Psoas muscle (tissue), 8 donors: ENCODE data around the gene CPNE2. TPM values are rescaled to one million over a fixed set of nuclear protein-coding genes. Genes with fewer than 3 reads are reported as not detected.
A peak's percentile ranks its signal among the peaks of the same experiment; 100 is the strongest.

Experiments
- ATAC-seq, 4 donors: fragments of 200-7000 bp; cut with Tn5 transposase; one replicate each; pipeline ENCODE4 v1.9.1; 2020; ENCODE audit warnings: moderate library complexity in 3 of 4, mild to moderate bottlenecking in 2 of 4
- DNase-seq, 2 donors: peaks; one replicate each; pipeline ENCODE4 v3.0.0-alpha.2; 2020
- H3K27ac ChIP-seq: fragments of 200-600 bp; one replicate; pipeline ENCODE4 v1.8.0; 2022
- H3K27me3 ChIP-seq, 3 donors: fragments of 200-600 bp in 1 of 3; one replicate each; pipeline versions ENCODE4 v1.6.1 to v1.8.0; 2013 to 2022; ENCODE audit warnings: low read length in 2 of 3, mild to moderate bottlenecking in 2 of 3, moderate library complexity in 1 of 3; ENCODE audit not compliant: insufficient read depth in 3 of 3
- H3K36me3 ChIP-seq, 2 donors: fragments of 200-600 bp in 1 of 2; one replicate each; pipeline versions ENCODE4 v1.6.1 to v1.8.0; 2013 to 2022; ENCODE audit warnings: low read depth in 1 of 2, mild to moderate bottlenecking in 1 of 2, moderate library complexity in 1 of 2; ENCODE audit not compliant: insufficient read depth in 1 of 2
- H3K4me1 ChIP-seq: fragments of 200-600 bp; one replicate; pipeline ENCODE4 v1.8.0; 2022
- H3K4me3 ChIP-seq: fragments of 200-600 bp; one replicate; pipeline ENCODE4 v1.8.0; 2022; ENCODE audit warnings: mild to moderate bottlenecking
- H3K9me3 ChIP-seq: fragments of 200-600 bp; one replicate; pipeline ENCODE4 v1.8.0; 2022
- WGBS, 3 donors: extraction: QIAGEN DNeasy Blood & Tissue Kit; methylation state at CpG; one replicate each; pipeline versions ENCODE4 v1.1.6 to v1.1.7; 2013; 5-methylcytosine and 5-hydroxymethylcytosine counted together
- intact Hi-C, 2 donors: fragments of 100-400 bp; cut with DNase I; formaldehyde crosslinking; loops; one replicate each; pipeline versions ENCODE4 v1.11.0 to v1.14.2; 2022
- polyA plus RNA-seq, 3 donors: library from polyadenylated mRNA; stranded (reverse); fragments of 200-250 nt; gene quantifications; one replicate each; pipeline ENCODE4 v1.2.3, GENCODE V29; 2013
- total RNA-seq, 4 donors: library from RNA; stranded (reverse); fragmentation: NEBNext Ultra II Directional in 2 of 4; extraction: Animal tissue kit (Norgen Biotek cat#: 25700) in 2 of 4; gene quantifications; one replicate each; pipeline versions ENCODE4 v1.2.1 to v1.2.4, GENCODE V29; 2021 to 2023
- TF ChIP-seq, protein P1 (sequence below): fragments of 200-600 bp; IDR thresholded peaks from one replicate; pipeline ENCODE4 v1.8.0; 2022; ENCODE audit warnings: antibody characterized with exemption
- donor health status: healthy with polysubstance abuse.
- donor health status: DM: no; HTN: no; CAD: no; lungs with moderate emphysema.
- donor health status: Bipolar disorder and iron deficiency.
- donor health status: healthy.
- donor health status: DM: yes; HTN: yes; CAD: no.
- donor health status: DM: no; HTN: no; CAD: no.
- donor health status: DM: no; HTN: no; CAD: no.
- donor health status: DM: yes; HTN: yes; CAD: no.

Gene CPNE2
- total and polyA plus RNA-seq, 7 donors, result 8.1 to 16.9 (median 12.4) TPM

DNA sequence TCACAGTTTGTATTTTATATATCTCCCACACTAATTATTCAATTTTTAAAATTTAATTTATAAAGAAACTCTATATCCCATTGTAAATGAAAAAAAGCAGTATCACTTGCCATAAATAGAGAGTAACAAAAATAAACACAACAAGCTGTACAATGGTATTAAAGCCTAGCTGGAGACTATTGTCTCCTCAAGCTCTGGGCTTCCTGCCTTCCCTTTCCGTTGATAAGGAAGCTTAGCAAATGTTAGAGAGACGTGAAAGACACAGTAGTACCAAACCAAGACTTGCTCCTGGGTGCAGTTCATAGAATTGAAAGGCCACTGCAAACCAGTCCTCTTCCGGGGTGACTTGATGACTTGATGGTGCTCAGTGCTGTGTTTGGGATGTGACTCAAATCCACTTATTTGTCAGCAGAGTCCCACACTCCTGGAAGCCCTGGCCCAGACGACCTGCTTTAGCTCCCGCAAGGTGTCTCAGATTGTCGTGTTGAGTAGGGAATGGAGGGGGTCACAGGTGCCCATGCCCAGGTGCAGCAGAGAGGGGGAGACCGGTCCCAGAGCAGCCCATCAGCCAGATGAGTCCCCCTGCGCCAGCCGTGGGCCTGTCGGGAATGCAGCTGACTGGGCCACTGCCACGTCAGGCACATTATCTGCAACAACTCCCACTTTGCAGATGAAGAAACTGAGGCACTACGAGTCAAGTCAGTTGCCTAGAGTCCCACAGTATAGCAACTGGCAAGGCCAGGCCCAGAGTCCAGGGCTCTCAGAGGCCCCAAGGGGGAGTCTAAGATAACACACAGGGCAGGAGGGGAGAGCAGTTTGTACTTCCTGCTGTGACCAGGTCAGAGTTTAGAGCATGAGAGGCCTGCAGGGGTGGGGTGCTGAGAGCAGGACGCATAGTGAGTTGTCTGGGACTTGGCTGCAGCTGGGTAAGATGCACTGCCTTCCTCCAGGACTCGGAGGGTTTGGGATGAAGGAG is 53.0 kb downstream of the CPNE2 start:
- Histone ChIP-seq H3K27ac (no peak overlapping the region), H3K4me3 (no peak overlapping the region), H3K27me3 (no peaks in the 10 kb centered on the region), H3K36me3 (peaks cover 0 to 11% of the 10 kb centered on the region in 2 donors), H3K9me3 (no peaks in the 10 kb centered on the region), H3K4me1 (peaks cover 21% of the 10 kb centered on the region)
- ATAC-seq (no peak), DNase-seq (no peak)
- WGBS, 3 donors, result 69 to 76% (median 72%) methylated on average over 13 to 14 of the region's 14 CpGs
- intact Hi-C loops, result loop anchor here in 1 of 2 donors (10.0 kb wide), 1 partner anchor 51 kb away; the partner anchor contains the start of gene CPNE2
- TF ChIP-seq, protein P1, sequence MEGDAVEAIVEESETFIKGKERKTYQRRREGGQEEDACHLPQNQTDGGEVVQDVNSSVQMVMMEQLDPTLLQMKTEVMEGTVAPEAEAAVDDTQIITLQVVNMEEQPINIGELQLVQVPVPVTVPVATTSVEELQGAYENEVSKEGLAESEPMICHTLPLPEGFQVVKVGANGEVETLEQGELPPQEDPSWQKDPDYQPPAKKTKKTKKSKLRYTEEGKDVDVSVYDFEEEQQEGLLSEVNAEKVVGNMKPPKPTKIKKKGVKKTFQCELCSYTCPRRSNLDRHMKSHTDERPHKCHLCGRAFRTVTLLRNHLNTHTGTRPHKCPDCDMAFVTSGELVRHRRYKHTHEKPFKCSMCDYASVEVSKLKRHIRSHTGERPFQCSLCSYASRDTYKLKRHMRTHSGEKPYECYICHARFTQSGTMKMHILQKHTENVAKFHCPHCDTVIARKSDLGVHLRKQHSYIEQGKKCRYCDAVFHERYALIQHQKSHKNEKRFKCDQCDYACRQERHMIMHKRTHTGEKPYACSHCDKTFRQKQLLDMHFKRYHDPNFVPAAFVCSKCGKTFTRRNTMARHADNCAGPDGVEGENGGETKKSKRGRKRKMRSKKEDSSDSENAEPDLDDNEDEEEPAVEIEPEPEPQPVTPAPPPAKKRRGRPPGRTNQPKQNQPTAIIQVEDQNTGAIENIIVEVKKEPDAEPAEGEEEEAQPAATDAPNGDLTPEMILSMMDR, result no peak

DNA sequence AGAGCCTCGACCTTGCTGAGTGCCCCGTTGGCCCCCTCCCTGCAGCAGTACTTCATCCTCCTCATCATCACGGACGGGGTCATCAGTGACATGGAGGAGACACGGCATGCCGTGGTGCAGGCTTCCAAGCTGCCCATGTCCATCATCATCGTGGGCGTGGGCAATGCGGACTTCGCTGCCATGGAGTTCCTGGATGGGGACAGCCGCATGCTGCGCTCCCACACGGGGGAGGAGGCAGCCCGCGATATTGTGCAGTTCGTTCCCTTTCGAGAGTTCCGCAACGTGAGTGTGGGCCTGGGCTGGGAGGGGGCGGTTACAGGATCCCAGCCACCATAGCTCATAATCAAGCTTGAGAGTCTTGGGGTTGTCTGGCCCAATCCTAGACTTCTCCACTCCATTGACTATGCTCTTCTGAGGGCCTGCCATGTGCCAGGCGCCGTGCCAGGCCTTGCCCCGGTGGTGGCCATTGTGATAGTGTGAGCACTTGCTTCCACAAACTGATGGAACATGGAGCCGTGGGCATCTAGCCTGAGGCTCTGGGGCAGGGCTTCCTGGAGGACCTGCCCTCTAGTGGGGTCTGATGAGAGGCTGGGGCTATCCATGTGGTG is 53.8 kb downstream of the CPNE2 start:
- ATAC-seq (no peak), DNase-seq (no peak)
- Histone ChIP-seq H3K9me3 (no peaks in the 10 kb centered on the region), H3K4me3 (no peak overlapping the region), H3K27ac (no peak overlapping the region), H3K36me3 (peaks cover 0 to 11% of the 10 kb centered on the region in 2 donors), H3K27me3 (no peaks in the 10 kb centered on the region), H3K4me1 (peaks cover 21% of the 10 kb centered on the region)
- intact Hi-C loops, result loop anchor here in 1 of 2 donors (10.0 kb wide), 1 partner anchor 51 kb away; the partner anchor contains the start of gene CPNE2
- WGBS, 3 donors, result 80 to 82% (median 82%) methylated on average over 23 to 24 of the region's 24 CpGs
- TF ChIP-seq, protein P1, result no peak

DNA sequence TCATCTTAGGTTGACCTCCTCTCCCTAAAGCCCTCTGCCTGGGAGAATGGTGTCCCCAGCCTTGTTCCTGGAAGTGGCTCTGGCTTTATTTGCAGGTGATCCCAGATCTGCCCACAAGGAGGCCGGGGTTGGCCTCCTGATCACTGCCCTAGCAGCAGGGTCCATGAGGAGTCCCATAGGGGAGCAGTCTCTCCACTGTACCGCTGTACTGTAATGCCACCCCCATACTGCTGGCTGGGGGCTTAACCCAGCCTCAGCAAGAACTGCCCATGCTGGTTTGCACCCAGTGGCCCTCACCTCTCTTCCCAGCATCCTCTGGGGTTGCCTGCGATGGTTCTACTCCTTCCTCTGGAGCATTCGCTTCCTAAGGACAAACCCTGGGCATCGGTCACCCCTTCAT is 54.4 kb downstream of the CPNE2 start:
- peak overlapping the region; percentile 41 for H3K27ac ChIP-seq
- intact Hi-C loops, result loop anchor here in 1 of 2 donors (10.0 kb wide), 1 partner anchor 52 kb away; the partner anchor contains the start of gene CPNE2
- peaks cover 21% of the 10 kb centered on the region for H3K4me1 ChIP-seq
- no peaks in the 10 kb centered on the region for H3K27me3 ChIP-seq
- WGBS, 3 donors, result 88 to 93% (median 90%) methylated on average over 5 of the region's 5 CpGs
- H3K9me3 ChIP-seq, result no peaks in the 10 kb centered on the region
- no peak overlapping the region for H3K4me3 ChIP-seq
- TF ChIP-seq, protein P1, result no peak
- peaks cover 0 to 11% of the 10 kb centered on the region in 2 donors for H3K36me3 ChIP-seq
- ATAC-seq, result peak in 1 of 4 donors; percentile 21
- no peak for DNase-seq

DNA sequence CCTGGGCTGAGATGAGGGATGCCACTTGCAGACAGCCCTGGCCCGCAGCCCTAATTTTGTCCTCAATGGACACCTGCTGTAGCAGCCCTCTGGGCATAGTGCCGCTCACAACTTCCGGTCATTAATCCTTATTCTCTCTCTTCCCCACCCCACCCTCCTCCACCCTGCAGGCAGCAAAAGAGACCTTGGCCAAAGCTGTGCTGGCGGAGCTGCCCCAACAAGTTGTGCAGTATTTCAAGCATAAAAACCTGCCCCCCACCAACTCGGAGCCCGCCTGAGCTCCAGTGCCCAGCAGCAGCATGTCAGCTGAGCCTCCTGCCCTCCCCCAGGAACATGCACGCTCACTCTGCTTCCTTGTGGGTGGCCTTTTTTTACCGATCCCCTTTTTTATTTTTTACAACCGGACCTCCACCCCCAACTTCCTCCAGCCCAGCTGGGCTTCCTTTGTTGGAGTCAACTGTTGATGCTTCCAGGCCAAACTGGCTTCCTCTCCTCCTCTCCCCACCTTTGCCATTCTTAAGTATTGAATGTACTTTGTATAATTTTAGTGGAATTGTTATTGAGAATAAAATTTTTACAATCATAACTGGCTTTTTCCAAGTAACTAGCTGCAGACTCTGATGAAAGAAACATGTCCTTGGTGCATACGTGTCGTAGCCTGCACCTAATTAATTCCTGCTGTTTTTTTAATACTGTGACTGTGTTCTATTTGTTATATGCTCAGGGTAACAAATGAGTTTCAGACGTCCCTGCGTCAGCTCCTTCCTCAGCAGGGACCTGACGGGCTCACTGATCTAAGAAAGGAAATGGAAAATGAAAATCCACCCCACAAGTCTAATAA is 55.2 kb downstream of the CPNE2 start:
- ATAC-seq (peak; percentile 55 to 79 (median 76)), DNase-seq (peak in 1 of 2 donors; percentile 38)
- TF ChIP-seq, protein P1, result no peak
- no peak overlapping the region for H3K4me3 ChIP-seq
- peaks cover 21% of the 10 kb centered on the region for H3K4me1 ChIP-seq
- H3K36me3 ChIP-seq, result peaks cover 0 to 20% of the 10 kb centered on the region in 2 donors
- H3K27me3 ChIP-seq, result no peaks in the 10 kb centered on the region
- intact Hi-C loops, result loop anchor here in 1 of 2 donors (10.0 kb wide), 1 partner anchor 53 kb away; the partner anchor contains the start of gene CPNE2
- no peaks in the 10 kb centered on the region for H3K9me3 ChIP-seq
- 19 to 24% (median 23%) methylated on average over 14 of the region's 14 CpGs for WGBS, 3 donors
- H3K27ac ChIP-seq, result peak overlapping the region; percentile 41
